DMS79 (cell line): ENCODE data around the gene SLC25A29.
"Not testable (repeated sequence)": the region's sequence is repeated elsewhere in the genome, so short reads cannot be mapped to it uniquely, and the experiment has no call there.

Source experiments
- DNase-seq: peaks from one replicate; lab custom pipeline; 2025; lab: John Stamatoyannopoulos, UW

Gene SLC25A29

GRCh38 chr14:100293497-100294212 is 12.6 kb downstream of the SLC25A29 start:
- no peak for DNase-seq

- no peak for DNase-seq
Measured at GRCh38 chr14:100292776-100293461, 13.3 kb downstream of the SLC25A29 start.

- no peak for DNase-seq
Measured at GRCh38 chr14:100292301-100292775, 13.9 kb downstream of the SLC25A29 start.

- no peak for DNase-seq
Measured at GRCh38 chr14:100291305-100292075, 14.8 kb downstream of the SLC25A29 start.

GRCh38 chr14:100290607-100291304 is 15.5 kb downstream of the SLC25A29 start:
- DNase-seq = no peak

- no peak for DNase-seq
Measured at GRCh38 chr14:100289916-100290606, 16.2 kb downstream of the SLC25A29 start.

- DNase-seq = no peak
Measured at GRCh38 chr14:100288382-100289185, 17.7 kb downstream of the SLC25A29 start.

- not testable (repeated sequence) for DNase-seq
Measured at GRCh38 chr14:100287998-100288295, 18.3 kb downstream of the SLC25A29 start.

GRCh38 chr14:100287202-100287997 is 18.8 kb downstream of the SLC25A29 start:
- no peak for DNase-seq

- no peak for DNase-seq
Measured at GRCh38 chr14:100286484-100287191, 19.6 kb downstream of the SLC25A29 start.

- DNase-seq = no peak
Measured at GRCh38 chr14:100285913-100286400, 20.3 kb downstream of the SLC25A29 start.

GRCh38 chr14:100285021-100285912 is 21.0 kb downstream of the SLC25A29 start:
- DNase-seq = peak; percentile 47

- no peak for DNase-seq
Measured at GRCh38 chr14:100283984-100284881, 22.0 kb downstream of the SLC25A29 start.

GRCh38 chr14:100283436-100283835 is 22.8 kb downstream of the SLC25A29 start:
- not testable (repeated sequence) for DNase-seq

GRCh38 chr14:100282766-100283419 is 23.4 kb downstream of the SLC25A29 start:
- DNase-seq = no peak

- DNase-seq = no peak
Measured at GRCh38 chr14:100282083-100282350, 24.2 kb downstream of the SLC25A29 start.
